NCI-H2171 (cell line): ENCODE measurements around the gene ADGRG2.
"Not testable (repeated sequence)": the region's sequence is repeated elsewhere in the genome, so short reads cannot be mapped to it uniquely, and the experiment has no call there.

Source experiments
- DNase-seq: peaks from one replicate; lab custom pipeline; 2025; lab: John Stamatoyannopoulos, UW

Gene ADGRG2

GRCh38 chrX:19005909-19006308 lies 116.4 kb downstream of the ADGRG2 start:
- DNase-seq: no peak

GRCh38 chrX:19003756-19004155 lies 118.5 kb downstream of the ADGRG2 start:
- no peak for DNase-seq

- DNase-seq: no peak
Observed at GRCh38 chrX:18998653-18999052, 123.6 kb downstream of the ADGRG2 start.

- DNase-seq: no peak
Observed at GRCh38 chrX:18997916-18998315, 124.4 kb downstream of the ADGRG2 start.

- DNase-seq: no peak
Observed at GRCh38 chrX:18996536-18996935, 125.7 kb downstream of the ADGRG2 start.

GRCh38 chrX:18995221-18995620 lies 127.0 kb downstream of the ADGRG2 start:
- DNase-seq: no peak

- DNase-seq: no peak
Observed at GRCh38 chrX:18994713-18995112, 127.6 kb downstream of the ADGRG2 start.

- DNase-seq: no peak
Observed at GRCh38 chrX:18992829-18993228, 129.4 kb downstream of the ADGRG2 start.

GRCh38 chrX:18985186-18985435 lies 137.2 kb downstream of the ADGRG2 start:
- no peak for DNase-seq

GRCh38 chrX:18984381-18985185 lies 137.7 kb downstream of the ADGRG2 start:
- DNase-seq: peak; percentile 76

GRCh38 chrX:18983666-18984380 lies 138.4 kb downstream of the ADGRG2 start, which contains the start of gene PHKA2:
PHKA2 (minus strand) TSS chrX:18984114; CDS start chrX:18983932, 182 bp downstream.
- no peak for DNase-seq

GRCh38 chrX:18981124-18981807 lies 141.0 kb downstream of the ADGRG2 start:
- no peak for DNase-seq

- not testable (repeated sequence) for DNase-seq
Observed at GRCh38 chrX:18980262-18980661, 142.0 kb downstream of the ADGRG2 start.

GRCh38 chrX:18974993-18975392 lies 147.3 kb downstream of the ADGRG2 start:
- no peak for DNase-seq

- DNase-seq: no peak
Observed at GRCh38 chrX:18973527-18974192, 148.6 kb downstream of the ADGRG2 start.

- DNase-seq: no peak
Observed at GRCh38 chrX:18971506-18971905, 150.8 kb downstream of the ADGRG2 start.

GRCh38 chrX:18970465-18970864 lies 151.8 kb downstream of the ADGRG2 start:
- no peak for DNase-seq

- DNase-seq: no peak
Observed at GRCh38 chrX:18966624-18967023, 155.6 kb downstream of the ADGRG2 start.

GRCh38 chrX:18964901-18965300 lies 157.4 kb downstream of the ADGRG2 start:
- DNase-seq: no peak

- no peak for DNase-seq
Observed at GRCh38 chrX:18964026-18964425, 158.2 kb downstream of the ADGRG2 start.

- DNase-seq: no peak
Observed at GRCh38 chrX:18962329-18962728, 159.9 kb downstream of the ADGRG2 start.

- no peak for DNase-seq
Observed at GRCh38 chrX:18961686-18962085, 160.6 kb downstream of the ADGRG2 start.
